ENCODE results near the gene LYST.

The LYST gene

GRCh38 chr1:235688096-235688495 lies 178.6 kb downstream of the LYST start:
- no peak overlapping the region for H3K4me3 ChIP-seq (ENCODE audit: control insufficient read depth, low read depth, low read length)
- TF ChIP-seq, protein P1, sequence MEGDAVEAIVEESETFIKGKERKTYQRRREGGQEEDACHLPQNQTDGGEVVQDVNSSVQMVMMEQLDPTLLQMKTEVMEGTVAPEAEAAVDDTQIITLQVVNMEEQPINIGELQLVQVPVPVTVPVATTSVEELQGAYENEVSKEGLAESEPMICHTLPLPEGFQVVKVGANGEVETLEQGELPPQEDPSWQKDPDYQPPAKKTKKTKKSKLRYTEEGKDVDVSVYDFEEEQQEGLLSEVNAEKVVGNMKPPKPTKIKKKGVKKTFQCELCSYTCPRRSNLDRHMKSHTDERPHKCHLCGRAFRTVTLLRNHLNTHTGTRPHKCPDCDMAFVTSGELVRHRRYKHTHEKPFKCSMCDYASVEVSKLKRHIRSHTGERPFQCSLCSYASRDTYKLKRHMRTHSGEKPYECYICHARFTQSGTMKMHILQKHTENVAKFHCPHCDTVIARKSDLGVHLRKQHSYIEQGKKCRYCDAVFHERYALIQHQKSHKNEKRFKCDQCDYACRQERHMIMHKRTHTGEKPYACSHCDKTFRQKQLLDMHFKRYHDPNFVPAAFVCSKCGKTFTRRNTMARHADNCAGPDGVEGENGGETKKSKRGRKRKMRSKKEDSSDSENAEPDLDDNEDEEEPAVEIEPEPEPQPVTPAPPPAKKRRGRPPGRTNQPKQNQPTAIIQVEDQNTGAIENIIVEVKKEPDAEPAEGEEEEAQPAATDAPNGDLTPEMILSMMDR (IDR thresholded peaks at IDR 0.05; ENCODE audit: control insufficient read depth, insufficient read depth, low read depth, low read length, missing control alignments): no peak
- no peak for DNase-seq (ENCODE audit: low read depth)

DNA sequence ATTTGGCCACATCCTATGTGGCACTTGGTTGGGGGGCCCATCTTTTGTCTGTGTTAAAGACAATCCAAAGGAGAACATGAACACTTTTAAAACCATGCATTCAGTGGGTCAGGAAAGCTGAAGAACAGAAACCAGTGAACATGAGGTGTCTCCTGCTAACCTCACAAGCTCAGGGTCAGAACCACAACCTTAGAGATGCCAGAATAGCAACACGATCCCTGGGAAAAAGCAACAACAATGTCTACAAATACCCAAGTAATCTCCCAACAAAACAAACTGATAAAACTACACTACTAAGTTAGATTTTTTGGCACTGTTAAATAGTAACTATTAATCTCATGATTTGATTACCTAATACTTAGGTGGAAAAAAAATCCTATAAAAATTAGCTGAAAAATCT lies 183.1 kb downstream of the LYST start:
- TF ChIP-seq, protein P1 (IDR thresholded peaks at IDR 0.05; ENCODE audit: control insufficient read depth, insufficient read depth, low read depth, low read length, missing control alignments): no peak
- DNase-seq (ENCODE audit: low read depth): no peak

GRCh38 chr1:235682216-235682615 lies 184.5 kb downstream of the LYST start:
- DNase-seq (ENCODE audit: low read depth): no peak
- TF ChIP-seq, protein P1 (IDR thresholded peaks at IDR 0.05; ENCODE audit: control insufficient read depth, insufficient read depth, low read depth, low read length, missing control alignments): no peak
- no peak overlapping the region for H3K4me3 ChIP-seq (ENCODE audit: control insufficient read depth, low read depth, low read length)

More for the DNA sequence above, 183.1 kb downstream of the LYST start:
- H3K4me3 ChIP-seq (ENCODE audit: control insufficient read depth, low read depth, low read length): no peak overlapping the region

DNA sequence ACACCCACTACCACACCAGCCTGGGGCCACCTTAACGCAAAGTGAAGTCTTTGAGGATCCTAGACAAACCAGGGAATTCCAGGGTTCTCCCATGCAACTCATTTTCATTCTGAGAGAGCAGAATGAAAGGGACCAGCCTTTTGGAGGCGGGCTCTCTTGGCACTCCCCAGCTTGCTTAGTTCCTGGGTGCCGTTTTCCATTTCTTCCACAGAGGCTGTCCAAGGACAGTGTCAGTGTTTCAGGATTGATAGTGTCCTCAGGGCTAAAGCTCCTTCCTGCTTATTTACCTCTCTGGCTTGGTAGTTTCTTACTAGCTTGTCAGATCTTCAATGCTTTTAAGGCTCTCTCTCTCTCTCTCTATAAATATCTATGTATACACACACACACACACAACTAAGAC lies 187.1 kb downstream of the LYST start:
- H3K4me3 ChIP-seq (ENCODE audit: control insufficient read depth, low read depth, low read length): no peak overlapping the region

DNA sequence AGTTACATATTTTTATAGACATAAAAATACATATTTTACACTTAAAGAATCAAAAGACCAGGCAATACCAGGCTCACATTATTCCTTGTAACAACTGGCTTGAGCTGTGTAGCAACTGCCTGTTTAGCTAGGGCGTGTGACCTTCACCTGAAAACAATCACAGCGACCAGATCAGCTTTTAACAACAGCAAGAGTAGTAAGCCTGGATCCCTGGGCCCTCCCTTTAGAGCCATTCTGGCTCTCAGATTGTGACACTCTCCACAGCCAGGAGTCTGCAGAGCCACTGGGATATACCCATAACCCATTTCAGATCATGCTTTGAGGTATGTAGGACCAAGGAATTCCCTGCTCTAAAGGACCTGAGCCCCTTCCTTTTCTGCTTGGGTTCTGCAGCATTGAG lies 187.7 kb downstream of the LYST start:
- no peak for DNase-seq (ENCODE audit: low read depth)
- H3K4me3 ChIP-seq (ENCODE audit: control insufficient read depth, low read depth, low read length): no peak overlapping the region
- TF ChIP-seq, protein P1 (IDR thresholded peaks at IDR 0.05; ENCODE audit: control insufficient read depth, insufficient read depth, low read depth, low read length, missing control alignments): no peak

More for the DNA sequence above, 187.1 kb downstream of the LYST start:
- TF ChIP-seq, protein P1 (IDR thresholded peaks at IDR 0.05; ENCODE audit: control insufficient read depth, insufficient read depth, low read depth, low read length, missing control alignments): no peak
- DNase-seq (ENCODE audit: low read depth): no peak

- TF ChIP-seq, protein P1 (IDR thresholded peaks at IDR 0.05; ENCODE audit: control insufficient read depth, insufficient read depth, low read depth, low read length, missing control alignments): no peak
- no peak overlapping the region for H3K4me3 ChIP-seq (ENCODE audit: control insufficient read depth, low read depth, low read length)
- no peak for DNase-seq (ENCODE audit: low read depth)
These were observed 191.4 kb downstream of the LYST start for GRCh38 chr1:235675152-235675890.
